WTC11 (cell line): ENCODE results near the gene PDE4A. TPM values are rescaled to one million over a fixed set of nuclear protein-coding genes. Genes with fewer than 3 reads are reported as not detected.

Experiments used
- ATAC-seq: fragments of 200-7000 bp; cut with Tn5 transposase; 2 replicates; pipeline ENCODE4 v1.10.0; 2021; ENCODE audit warnings: mild to moderate bottlenecking, moderate library complexity
- CTCF ChIA-PET: fragments of 300-600 bp; sonication (Branson Sonifier 250); formaldehyde crosslinking; loops from one replicate; lab custom pipeline; 2021; ENCODE audit warnings: antibody characterized with exemption; lab: Charles Lee
- POLR2A ChIA-PET: fragments of 350-600 bp; sonication (Branson Sonifier 250); formaldehyde crosslinking; loops from one replicate; lab custom pipeline; 2021; ENCODE audit warnings: antibody characterized with exemption; lab: Charles Lee
- DNase-seq: peaks from one replicate; pipeline ENCODE4 v3.0.0; 2021; ENCODE audit warnings: low spot score
- H3K27ac Mint-ChIP-seq: 2 replicates; pipeline ENCODE4 v1.8.0; 2021; ENCODE audit warnings: mixed read lengths
- H3K27me3 Mint-ChIP-seq: 2 replicates; pipeline ENCODE4 v1.8.0; 2021; ENCODE audit warnings: low read depth, mild to moderate bottlenecking, moderate library complexity, mixed read lengths
- H3K36me3 Mint-ChIP-seq: 2 replicates; pipeline ENCODE4 v1.8.0; 2021; ENCODE audit warnings: mixed read lengths
- H3K4me1 Mint-ChIP-seq: 2 replicates; pipeline ENCODE4 v1.8.0; 2022; ENCODE audit warnings: mixed read lengths
- H3K4me3 Mint-ChIP-seq: 2 replicates; pipeline ENCODE4 v1.8.0; 2021; ENCODE audit warnings: mild to moderate bottlenecking, moderate library complexity, mixed read lengths
- H3K9me3 Mint-ChIP-seq: 2 replicates; pipeline ENCODE4 v1.8.0; 2021; ENCODE audit warnings: mixed read lengths
- ARID4B ChIP-seq: sonication (generic); formaldehyde crosslinking; IDR thresholded peaks from 2 replicates; pipeline ENCODE4 v1.8.0; 2023; ENCODE audit warnings: missing genetic modification reagents, mild to moderate bottlenecking, borderline replicate concordance
- ATF1 ChIP-seq: sonication (generic); formaldehyde crosslinking; IDR thresholded peaks from 2 replicates; pipeline ENCODE4 v1.8.1; 2023; ENCODE audit warnings: mild to moderate bottlenecking, moderate library complexity, missing genetic modification reagents
- FOXP4 ChIP-seq: sonication (generic); formaldehyde crosslinking; IDR thresholded peaks from 2 replicates; pipeline ENCODE4 v1.8.0; 2022; ENCODE audit warnings: mild to moderate bottlenecking, missing genetic modification reagents
- HMGXB4 ChIP-seq: sonication (generic); formaldehyde crosslinking; IDR thresholded peaks from 2 replicates; pipeline ENCODE4 v1.8.1; 2023; ENCODE audit warnings: mild to moderate bottlenecking, moderate library complexity, missing genetic modification reagents
- JAZF1 ChIP-seq: fragments of 250-450 bp; sonication (Bioruptor Pico); IDR thresholded peaks from 2 replicates; pipeline ENCODE4 v1.9.0; 2021; ENCODE audit warnings: moderate library complexity, mild to moderate bottlenecking, inconsistent platforms
- JUN ChIP-seq: sonication (generic); formaldehyde crosslinking; IDR thresholded peaks from 2 replicates; pipeline ENCODE4 v1.8.0; 2023; ENCODE audit warnings: mild to moderate bottlenecking, missing genetic modification reagents
- MAX ChIP-seq: sonication (generic); formaldehyde crosslinking; IDR thresholded peaks from 2 replicates; pipeline ENCODE4 v1.8.0; 2022; ENCODE audit warnings: mild to moderate bottlenecking, missing genetic modification reagents
- NFYB ChIP-seq: sonication (generic); formaldehyde crosslinking; conservative IDR thresholded peaks from 2 replicates; pipeline ENCODE4 v1.8.0; 2022; ENCODE audit warnings: low read depth, missing genetic modification reagents
- PRDM15 ChIP-seq: sonication (generic); formaldehyde crosslinking; IDR thresholded peaks from 2 replicates; pipeline ENCODE4 v1.8.0; 2022; ENCODE audit warnings: missing genetic modification reagents
- SMAD4 ChIP-seq: sonication (generic); formaldehyde crosslinking; IDR thresholded peaks from 2 replicates; pipeline ENCODE4 v1.8.0; 2022; ENCODE audit warnings: mild to moderate bottlenecking, missing genetic modification reagents
- TP53 ChIP-seq: sonication (generic); formaldehyde crosslinking; IDR thresholded peaks from 2 replicates; pipeline ENCODE4 v1.8.1; 2023; ENCODE audit warnings: mild to moderate bottlenecking, missing genetic modification reagents
- USF1 ChIP-seq: sonication (generic); formaldehyde crosslinking; IDR thresholded peaks from 2 replicates; pipeline ENCODE4 v1.8.0; 2022; ENCODE audit warnings: mild to moderate bottlenecking, missing genetic modification reagents
- ZBTB43 ChIP-seq: sonication (generic); formaldehyde crosslinking; IDR thresholded peaks from 2 replicates; pipeline ENCODE4 v1.8.1; 2023; ENCODE audit warnings: mild to moderate bottlenecking, missing genetic modification reagents
- ZNF423 ChIP-seq: fragments of 250-450 bp; sonication (Bioruptor Pico); IDR thresholded peaks from 2 replicates; pipeline ENCODE4 v2.1.2; 2022; ENCODE audit warnings: mild to moderate bottlenecking, moderate library complexity
- ZNF671 ChIP-seq: fragments of 250-450 bp; sonication (Bioruptor Pico); IDR thresholded peaks from 2 replicates; pipeline ENCODE4 v1.8.0; 2021; ENCODE audit warnings: mild to moderate bottlenecking
- total RNA-seq: library from RNA; stranded (reverse); gene quantifications from 3 replicates; pipeline ENCODE4 v1.2.3, GENCODE V29; 2021

The PDE4A gene
- total RNA-seq, 1 experiment from 2014 or later, result 5.9 TPM

GRCh38 chr19:10501971-10502523 is 81.7 kb downstream of the PDE4A start:
- CTCF ChIA-PET, result interaction anchor here (2.4 kb wide), 1 partner anchor 9 kb away, joined by 10 read pairs; no protein-coding TSS in a partner anchor
- POLR2A ChIA-PET, result no interaction called here
- peak; percentile 9; the same call in 1 of the 2 replicates for TF ChIP-seq USF1
- no peak for TF ChIP-seq JAZF1 (CRISPR knock-in tag)
- TF ChIP-seq SMAD4 (CRISPR knock-in tag), result 0 out of 2 replicates have a peak, but pooled peaks have one; percentile 34
- 0 out of 2 replicates have a peak, but pooled peaks have one; percentile 4 for TF ChIP-seq MAX (CRISPR knock-in tag)
- TF ChIP-seq FOXP4 (CRISPR knock-in tag), result no peak
- no peak for TF ChIP-seq ATF1 (CRISPR knock-in tag)
- peak; percentile 41; the same call in 1 of the 2 replicates for TF ChIP-seq ARID4B (CRISPR knock-in tag)
- 0 out of 2 replicates have a peak, but pooled peaks have one; percentile 19 for TF ChIP-seq JUN (CRISPR knock-in tag)
- no peak for TF ChIP-seq PRDM15

GRCh38 chr19:10502524-10503001 is 82.2 kb downstream of the PDE4A start:
- Mint-ChIP-seq H3K4me3 (peak overlapping the region; percentile 83), H3K9me3 (0 out of 2 replicates have a peak, but pooled peaks cover 3% of the 10 kb centered on the region), H3K27me3 (0 out of 2 replicates have a peak, but pooled peaks cover 4% of the 10 kb centered on the region), H3K27ac (no peak overlapping the region), H3K36me3 (peaks cover 12% of the 10 kb centered on the region), H3K4me1 (peaks cover 26% of the 10 kb centered on the region)
- ChIA-PET POLR2A (interaction anchor here (0.6 kb wide), 3 partner anchors 103 to 642 kb away, joined by 3 to 4 read pairs (median 3); no protein-coding TSS in a partner anchor), CTCF (interaction anchor here (0.6 kb wide), 2 partner anchors 27 to 50 kb away, joined by 4 to 6 read pairs; no protein-coding TSS in a partner anchor)
- peak; percentile 67 for ATAC-seq
- peak; percentile 89 for DNase-seq
- TF ChIP-seq ZBTB43 (CRISPR knock-in tag) (peak; percentile 68; the same call in 1 of the 2 replicates), NFYB (CRISPR knock-in tag) (peak; percentile 44), ZNF671 (CRISPR knock-in tag) (no peak), ZNF423 (CRISPR knock-in tag) (peak; percentile 99), HMGXB4 (CRISPR knock-in tag) (peak; percentile 58; the same call in 1 of the 2 replicates), TP53 (0 out of 2 replicates have a peak, but pooled peaks have one; percentile 20), FOXP4 (CRISPR knock-in tag) (peak; percentile 51)

More at GRCh38 chr19:10501971-10502523, 81.7 kb downstream of the PDE4A start:
- DNase-seq (peak; percentile 45), ATAC-seq (peak; percentile 3)
- H3K9me3 Mint-ChIP-seq, result 0 out of 2 replicates have a peak, but pooled peaks cover 3% of the 10 kb centered on the region
- peaks cover 17% of the 10 kb centered on the region for H3K36me3 Mint-ChIP-seq
- peak overlapping the region; percentile 93 for H3K27ac Mint-ChIP-seq
- H3K4me3 Mint-ChIP-seq, result peak overlapping the region; percentile 83
- peaks cover 26% of the 10 kb centered on the region for H3K4me1 Mint-ChIP-seq
- 0 out of 2 replicates have a peak, but pooled peaks cover 4% of the 10 kb centered on the region for H3K27me3 Mint-ChIP-seq
